ENCODE results near the gene GNG14. TPM values are rescaled to one million over a fixed set of nuclear protein-coding genes. Genes with fewer than 3 reads are reported as not detected.
A peak's percentile ranks its signal among the peaks of the same experiment; 100 is the strongest.

The GNG14 gene
- total and polyA plus RNA-seq, 2 of the 13 experiments (the other 11 are each of a cell fraction or from before 2014, with no cell fraction given), result not detected

- TF ChIP-seq KLF16 (CRISPR knock-in tag; IDR thresholded peaks at IDR 0.05) (0 out of 4 replicates have a peak, but pooled peaks of 1 of the 2 experiments have one; percentile 18), ZNF670 (CRISPR knock-in tag; IDR thresholded peaks at IDR 0.05; ENCODE audit: borderline replicate concordance) (no peak), CREB3 (CRISPR knock-in tag; IDR thresholded peaks at IDR 0.05) (0 out of 2 replicates have a peak, but pooled peaks have one; percentile 14), ZNF337 (CRISPR knock-in tag; IDR thresholded peaks at IDR 0.05; ENCODE audit: borderline replicate concordance, low read depth) (no peak), CTCF (CRISPR knock-in tag; IDR thresholded peaks at IDR 0.05) (no peak; the same call in 1 of the 2 replicates), GMEB1 (CRISPR knock-in tag; IDR thresholded peaks at IDR 0.05; ENCODE audit: borderline replicate concordance) (peak; percentile 26; the same call in 1 of the 2 replicates), NFYC (CRISPR knock-in tag; IDR thresholded peaks at IDR 0.05) (peak; percentile 87), ZNF703 (CRISPR knock-in tag; IDR thresholded peaks at IDR 0.05; ENCODE audit: borderline replicate concordance) (no peak), GLI4 (CRISPR knock-in tag; IDR thresholded peaks at IDR 0.05; ENCODE audit: borderline replicate concordance) (no peak), ZNF414 (CRISPR knock-in tag; IDR thresholded peaks at IDR 0.05) (no peak), IKZF5 (CRISPR knock-in tag; IDR thresholded peaks at IDR 0.05) (no peak), TEAD3 (CRISPR knock-in tag; optimal IDR thresholded peaks at IDR 0.05; ENCODE audit: borderline replicate concordance) (peak; percentile 59), MEF2D (CRISPR knock-in tag; IDR thresholded peaks at IDR 0.05) (no peak), ZNF550 (CRISPR knock-in tag; IDR thresholded peaks at IDR 0.05; ENCODE audit: borderline replicate concordance) (no peak), ZNF883 (CRISPR knock-in tag; IDR thresholded peaks at IDR 0.05; ENCODE audit: not compliant biosample characterization) (no peak), SIX1 (CRISPR knock-in tag; IDR thresholded peaks at IDR 0.05; ENCODE audit: borderline replicate concordance) (no peak; the same call in 1 of the 2 replicates), KLF12 (CRISPR knock-in tag; IDR thresholded peaks at IDR 0.05; ENCODE audit: borderline replicate concordance) (no peak), SRF (IDR thresholded peaks at IDR 0.05; ENCODE audit: low read depth, low read length) (no peak), ZNF652 (CRISPR knock-in tag; IDR thresholded peaks at IDR 0.05; ENCODE audit: borderline replicate concordance, low read depth) (no peak), ZNF577 (CRISPR knock-in tag; IDR thresholded peaks at IDR 0.05; ENCODE audit: borderline replicate concordance, low read depth) (no peak), SCMH1 (CRISPR knock-in tag; IDR thresholded peaks at IDR 0.05; ENCODE audit: borderline replicate concordance) (no peak)
Measured at GRCh38 chr19:12722566-12723380, 35.0 kb downstream of the GNG14 start (continued).
